GM13977 (cell line): ENCODE results near the gene RAB3GAP2.
"Not testable (repeated sequence)": the region's sequence is repeated elsewhere in the genome, so short reads cannot be mapped to it uniquely, and the experiment has no call there.

Experiments
- DNase-seq: peaks from one replicate; pipeline ENCODE4 v3.0.0; 2012; ENCODE audit warnings: low spot score
- in situ Hi-C: fragments of 300-500 bp; cut with MboI; formaldehyde crosslinking; loops from one replicate; pipeline ENCODE4 v1.12.0; 2022; ENCODE audit warnings: low sequenced_read_pairs, low pct_unique_long_range_greater_than_20kb, mixed read lengths, inconsistent platforms; ENCODE audit not compliant: unreplicated experiment
- TF ChIP-seq, protein P1 (sequence below): IDR thresholded peaks from 2 replicates; pipeline ENCODE4 v1.5.1; 2012; ENCODE audit warnings: mild to moderate bottlenecking, control low read depth; ENCODE audit not compliant: insufficient read depth; ENCODE audit errors: extremely low read depth, missing control alignments

RAB3GAP2 gene

DNA sequence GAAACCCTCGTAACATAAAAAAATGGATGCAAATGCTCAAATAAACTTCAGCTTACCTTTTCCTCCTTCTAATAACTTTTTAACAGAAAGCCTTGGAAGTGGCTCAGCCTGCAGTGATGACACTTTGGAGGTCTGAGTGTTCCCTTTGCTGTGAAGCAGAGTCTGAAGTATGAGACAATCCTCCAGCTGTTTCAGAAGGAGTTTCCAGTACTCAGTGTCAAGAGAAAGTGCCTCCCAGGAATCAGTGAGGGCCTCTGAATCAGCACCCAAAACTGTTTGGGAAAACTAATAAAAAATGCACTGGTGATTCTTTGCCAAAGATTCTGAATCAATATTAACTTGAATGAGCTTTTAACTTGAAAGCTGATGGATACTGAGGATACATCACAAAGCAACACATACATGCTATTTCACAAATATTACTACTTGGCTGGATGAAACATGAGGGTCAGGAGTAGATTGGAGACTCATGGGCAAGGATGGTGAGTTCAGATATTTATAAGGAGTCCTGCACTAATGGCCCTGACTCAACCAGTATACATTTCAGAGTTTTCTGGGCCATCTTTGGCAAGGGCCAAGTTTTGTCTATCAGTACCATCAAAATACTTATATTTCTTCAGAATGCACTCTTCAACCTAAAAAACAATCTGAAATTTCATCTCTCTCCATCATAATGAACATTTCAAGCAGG is 101.3 kb downstream of the RAB3GAP2 start:
- in situ Hi-C loops, result no loop called here
- TF ChIP-seq, protein P1, sequence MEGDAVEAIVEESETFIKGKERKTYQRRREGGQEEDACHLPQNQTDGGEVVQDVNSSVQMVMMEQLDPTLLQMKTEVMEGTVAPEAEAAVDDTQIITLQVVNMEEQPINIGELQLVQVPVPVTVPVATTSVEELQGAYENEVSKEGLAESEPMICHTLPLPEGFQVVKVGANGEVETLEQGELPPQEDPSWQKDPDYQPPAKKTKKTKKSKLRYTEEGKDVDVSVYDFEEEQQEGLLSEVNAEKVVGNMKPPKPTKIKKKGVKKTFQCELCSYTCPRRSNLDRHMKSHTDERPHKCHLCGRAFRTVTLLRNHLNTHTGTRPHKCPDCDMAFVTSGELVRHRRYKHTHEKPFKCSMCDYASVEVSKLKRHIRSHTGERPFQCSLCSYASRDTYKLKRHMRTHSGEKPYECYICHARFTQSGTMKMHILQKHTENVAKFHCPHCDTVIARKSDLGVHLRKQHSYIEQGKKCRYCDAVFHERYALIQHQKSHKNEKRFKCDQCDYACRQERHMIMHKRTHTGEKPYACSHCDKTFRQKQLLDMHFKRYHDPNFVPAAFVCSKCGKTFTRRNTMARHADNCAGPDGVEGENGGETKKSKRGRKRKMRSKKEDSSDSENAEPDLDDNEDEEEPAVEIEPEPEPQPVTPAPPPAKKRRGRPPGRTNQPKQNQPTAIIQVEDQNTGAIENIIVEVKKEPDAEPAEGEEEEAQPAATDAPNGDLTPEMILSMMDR, result no peak
- DNase-seq, result no peak

DNA sequence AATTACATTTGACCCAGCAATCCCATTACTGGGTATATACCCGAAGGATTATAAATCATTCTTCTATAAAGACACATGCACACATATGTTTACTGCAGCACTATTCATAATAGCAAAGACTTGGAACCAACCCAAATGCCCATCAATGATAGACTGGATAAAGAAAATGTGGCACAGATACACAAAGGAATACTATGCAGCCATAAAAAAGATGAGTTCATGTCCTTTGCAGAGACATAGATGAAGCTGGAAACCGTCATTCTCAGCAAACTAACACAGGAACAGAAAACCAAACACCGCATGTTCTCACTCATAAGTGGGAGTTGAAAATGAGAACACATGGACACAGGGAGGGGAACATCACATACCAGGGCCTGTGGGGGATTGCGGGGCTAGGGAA is 102.4 kb downstream of the RAB3GAP2 start:
- DNase-seq, in situ Hi-C loops: not testable (repeated sequence)

DNA sequence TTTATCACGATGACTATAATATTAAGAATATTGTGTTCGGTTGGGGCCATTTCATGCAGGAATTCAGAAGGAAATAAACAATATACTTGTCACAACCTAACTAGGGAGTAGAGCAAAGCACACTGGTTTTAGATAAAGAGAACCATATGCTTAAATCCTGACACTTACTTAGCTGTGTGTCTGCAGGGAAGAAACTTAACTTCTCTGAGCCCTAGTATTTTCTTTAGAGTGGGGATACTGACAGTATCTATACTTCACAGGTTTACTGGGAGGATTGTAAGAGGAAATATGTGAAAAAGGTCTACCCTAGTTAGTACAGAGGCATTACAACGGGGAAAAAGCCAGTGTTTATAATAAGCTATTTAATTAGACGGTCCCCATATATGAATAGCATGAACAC is 105.4 kb downstream of the RAB3GAP2 start:
- DNase-seq, result no peak
- in situ Hi-C loops, result no loop called here
- TF ChIP-seq, protein P1, result no peak

DNA sequence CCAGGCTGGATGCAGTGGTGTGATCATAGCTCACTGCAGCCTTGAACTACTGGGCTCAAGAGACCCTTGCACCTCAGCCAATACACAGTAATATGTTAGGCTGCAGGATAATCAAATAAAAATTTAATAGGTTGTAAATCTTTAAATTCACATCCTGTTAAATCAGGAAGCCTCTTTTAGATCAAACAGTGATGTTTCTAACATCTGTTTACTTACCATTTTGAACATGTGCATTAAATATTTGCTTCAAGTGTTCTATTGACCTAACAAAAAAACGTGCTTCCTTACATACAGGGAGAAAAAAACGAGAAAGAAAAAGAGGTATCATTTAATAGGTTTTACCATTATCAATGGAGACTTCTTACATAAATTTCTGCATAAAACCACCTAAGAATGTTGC is 107.7 kb downstream of the RAB3GAP2 start:
- TF ChIP-seq, protein P1, result no peak
- in situ Hi-C loops, result no loop called here
- DNase-seq, result no peak

DNA sequence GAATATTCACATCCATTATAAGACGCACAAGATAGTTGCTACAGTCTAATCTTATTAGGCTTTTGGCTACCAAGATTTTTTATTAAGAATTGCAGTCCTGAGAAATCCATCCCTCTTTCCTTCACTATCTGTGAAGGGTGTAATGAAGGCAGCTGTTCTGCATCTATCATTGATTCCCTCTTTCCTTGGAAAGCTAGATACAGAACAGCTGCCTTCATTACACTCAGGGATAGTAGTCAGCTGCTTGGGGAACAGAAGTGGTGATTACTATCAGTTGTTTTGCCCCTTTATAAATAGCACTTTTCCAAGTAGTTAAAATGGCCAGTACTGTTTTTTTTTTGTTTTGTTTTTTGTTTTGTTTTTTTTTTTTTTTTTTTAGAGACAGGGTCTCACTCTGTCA is 108.1 kb downstream of the RAB3GAP2 start:
- no peak for DNase-seq
- TF ChIP-seq, protein P1, result no peak
- in situ Hi-C loops, result no loop called here

DNA sequence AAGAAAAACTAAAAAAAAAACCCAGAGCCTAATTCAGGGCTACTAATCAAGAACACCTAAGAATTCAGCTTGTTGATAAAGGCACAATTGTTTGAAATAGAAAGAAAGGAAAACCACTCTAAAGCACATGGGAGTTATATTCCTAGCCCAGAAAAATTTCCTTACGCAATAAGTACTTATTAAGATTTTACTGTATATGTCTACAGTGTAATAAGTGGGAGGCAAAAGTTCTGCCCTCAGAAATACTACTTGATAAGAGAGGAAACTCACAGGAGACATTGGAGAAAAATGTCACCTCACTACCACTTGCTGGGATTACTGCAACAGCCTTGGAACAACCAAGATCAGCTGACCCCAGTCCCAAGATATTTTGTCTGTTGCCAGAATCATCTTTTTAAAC is 112.2 kb downstream of the RAB3GAP2 start:
- in situ Hi-C loops, result no loop called here
- TF ChIP-seq, protein P1, result no peak
- no peak for DNase-seq

DNA sequence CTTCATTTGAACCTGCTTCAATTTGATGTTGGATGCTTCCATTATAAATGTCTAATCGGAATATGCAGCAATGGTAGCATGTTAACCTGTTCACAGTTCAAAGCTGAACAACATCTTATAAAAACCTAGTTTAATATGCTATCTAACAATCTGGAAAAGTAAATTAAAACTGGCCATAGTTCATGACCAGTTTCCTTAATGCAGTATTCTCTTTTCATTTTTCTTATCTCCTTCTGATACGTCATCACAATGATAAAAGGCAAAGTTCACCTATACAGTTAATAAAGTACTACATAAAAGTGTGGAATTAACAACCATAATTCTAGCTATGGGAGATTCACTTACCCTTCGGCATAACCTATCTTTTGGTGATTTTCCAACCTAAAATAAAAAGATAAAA is 113.2 kb downstream of the RAB3GAP2 start:
- TF ChIP-seq, protein P1, result no peak
- in situ Hi-C loops, result no loop called here
- DNase-seq, result no peak

DNA sequence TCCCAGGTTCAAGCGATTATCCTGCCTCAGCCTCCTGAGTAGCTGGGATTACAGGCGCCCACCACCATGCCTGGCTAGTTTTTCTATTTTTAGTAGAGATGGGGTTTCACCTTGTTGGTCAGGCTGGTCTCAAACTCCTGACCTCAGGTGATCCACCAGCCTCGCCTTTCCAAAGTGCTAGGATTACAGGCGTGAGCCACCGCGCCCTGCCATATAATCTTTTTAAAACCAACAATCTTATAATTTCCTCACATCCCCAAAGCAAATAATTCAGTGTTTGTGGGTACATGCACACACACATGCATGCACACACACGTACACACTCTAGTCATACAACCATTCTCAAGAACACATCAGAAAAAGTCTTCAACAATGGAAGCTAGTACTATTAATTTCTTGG is 113.7 kb downstream of the RAB3GAP2 start:
- DNase-seq, in situ Hi-C loops: not testable (repeated sequence)
